Skeletal muscle satellite cell (primary cell): Measurements from ENCODE around the gene ZBTB20.
A peak's percentile ranks its signal among the peaks of the same experiment; 100 is the strongest.

Experiments
- H3K27me3 ChIP-seq: 2 replicates; pipeline ENCODE4 v1.7.0; 2013; ENCODE audit warnings: low read length; ENCODE audit not compliant: control insufficient read depth, insufficient read depth
- H3K36me3 ChIP-seq: 2 replicates; pipeline ENCODE4 v1.7.0; 2013; ENCODE audit warnings: mild to moderate bottlenecking, control low read depth, low read length; ENCODE audit not compliant: insufficient read depth
- H3K4me1 ChIP-seq: 2 replicates; pipeline ENCODE4 v1.7.0; 2013; ENCODE audit warnings: low read length; ENCODE audit not compliant: control insufficient read depth, insufficient read depth
- H3K4me2 ChIP-seq: 2 replicates; pipeline ENCODE4 v1.7.0; 2013; ENCODE audit warnings: mild to moderate bottlenecking, low read length
- H3K4me3 ChIP-seq: 2 replicates; pipeline ENCODE4 v1.7.0; 2013; ENCODE audit warnings: low read length
- H3K9ac ChIP-seq: 2 replicates; pipeline ENCODE4 v1.7.0; 2013; ENCODE audit warnings: mild to moderate bottlenecking, low read depth, low read length, moderate library complexity
- H3K9me3 ChIP-seq: replicated peaks from 2 replicates; pipeline ENCODE4 v1.7.0; 2013; ENCODE audit warnings: mild to moderate bottlenecking, control low read depth, low read length

The ZBTB20 gene

DNA sequence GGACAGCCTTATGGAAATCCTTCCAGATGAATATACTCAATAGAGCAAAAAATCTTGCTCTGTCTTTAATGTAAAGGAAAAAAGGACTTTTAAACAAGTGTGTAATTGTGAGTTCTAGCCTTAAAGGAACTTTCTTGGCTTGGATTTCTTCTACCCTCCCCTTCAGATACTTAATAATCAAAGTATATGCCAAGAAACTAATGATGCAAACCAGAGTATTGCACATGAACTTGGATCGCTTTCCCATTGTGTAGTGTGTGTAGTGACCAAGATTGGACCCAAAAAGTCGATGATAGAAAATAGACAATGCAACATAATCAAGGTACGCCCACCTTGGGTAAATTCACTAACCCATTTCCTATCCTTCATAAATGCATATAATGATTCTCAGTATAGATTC, 729.4 kb downstream of the ZBTB20 start:
- H3K4me2 ChIP-seq = no peak overlapping the region
- H3K27me3 ChIP-seq = no peaks in the 10 kb centered on the region
- no peak overlapping the region for H3K9ac ChIP-seq
- H3K36me3 ChIP-seq = no peaks in the 10 kb centered on the region
- H3K9me3 ChIP-seq = no peaks in the 10 kb centered on the region
- peaks cover 31% of the 10 kb centered on the region for H3K4me1 ChIP-seq
- no peak overlapping the region for H3K4me3 ChIP-seq

GRCh38 chr3:114417265-114417664, 729.8 kb downstream of the ZBTB20 start:
- Histone ChIP-seq H3K9me3 (no peaks in the 10 kb centered on the region), H3K4me1 (peaks cover 35% of the 10 kb centered on the region), H3K4me2 (no peak overlapping the region), H3K9ac (no peak overlapping the region), H3K36me3 (no peaks in the 10 kb centered on the region), H3K4me3 (no peak overlapping the region), H3K27me3 (no peaks in the 10 kb centered on the region)

DNA sequence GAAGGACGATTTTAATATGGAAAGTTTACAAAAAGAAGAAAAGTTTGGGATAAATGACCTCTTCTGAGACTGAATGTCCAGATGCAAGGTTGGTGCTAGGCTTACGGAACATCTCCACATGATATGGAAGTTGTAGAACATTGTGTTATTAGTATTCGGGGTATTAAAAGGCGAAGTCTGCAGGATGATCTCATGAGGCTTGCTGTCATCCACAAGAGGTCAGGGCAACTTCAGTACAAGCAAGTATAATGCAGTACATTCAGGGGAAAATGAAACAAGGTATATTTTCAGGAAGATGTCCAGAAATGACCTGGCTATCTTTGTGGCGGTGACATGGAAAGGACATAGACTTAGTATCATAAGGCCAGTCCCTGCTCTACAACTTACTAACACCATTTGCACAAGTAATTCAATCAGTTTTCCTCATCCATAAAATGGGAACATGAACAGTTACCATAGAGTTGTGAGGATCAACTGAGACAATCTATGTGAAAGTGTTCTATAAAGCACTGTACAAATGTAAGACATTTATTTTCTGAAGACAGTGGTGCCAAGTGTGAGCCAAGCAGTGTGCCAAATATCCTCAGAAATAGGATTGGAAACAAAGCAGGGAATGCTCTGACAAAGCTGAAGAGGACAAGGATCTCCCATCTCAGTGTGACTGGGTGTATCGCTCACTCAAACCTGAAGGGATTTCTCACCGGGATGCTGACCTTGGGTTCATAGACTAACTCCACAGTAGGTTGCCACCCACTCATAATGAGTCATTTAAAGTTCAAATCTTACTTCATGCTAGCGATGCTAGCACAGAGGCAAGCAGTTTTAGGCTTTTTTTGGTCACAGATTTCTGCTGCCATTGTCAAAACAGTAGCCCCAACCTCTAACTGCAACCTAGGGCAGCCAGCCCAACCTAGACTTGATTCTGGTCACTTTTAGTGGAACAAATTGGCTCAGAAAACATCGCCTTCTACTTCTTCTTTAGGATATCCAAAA, 735.0 kb downstream of the ZBTB20 start:
- H3K4me3 ChIP-seq = peak overlapping the region; percentile 39
- no peaks in the 10 kb centered on the region for H3K36me3 ChIP-seq
- peaks cover 48% of the 10 kb centered on the region for H3K4me1 ChIP-seq
- H3K27me3 ChIP-seq = no peaks in the 10 kb centered on the region
- H3K9me3 ChIP-seq = no peaks in the 10 kb centered on the region
- H3K9ac ChIP-seq = peak overlapping the region; percentile 59
- peak overlapping the region; percentile 81 for H3K4me2 ChIP-seq

DNA sequence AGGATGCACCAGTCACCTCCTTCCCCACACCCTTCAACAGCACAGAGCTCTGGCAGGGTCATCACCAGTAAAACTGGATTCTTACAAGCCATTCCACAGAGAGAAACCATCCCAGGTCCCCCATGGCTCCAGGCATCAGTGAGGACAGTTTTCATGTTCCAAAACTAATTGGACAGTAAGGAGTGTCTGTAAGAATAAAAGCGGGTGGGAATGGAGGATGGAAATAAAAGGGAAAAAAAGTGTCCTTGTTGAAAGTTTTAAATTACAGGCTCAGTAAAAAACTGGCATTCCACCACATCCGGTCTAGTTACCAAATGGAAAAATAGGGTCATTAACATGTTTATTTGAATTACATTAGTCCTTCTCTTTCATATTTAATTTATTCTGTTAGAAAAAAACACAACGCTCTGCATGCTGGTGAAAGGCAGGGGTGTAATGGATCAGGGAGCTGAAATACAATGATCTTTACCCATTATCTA, 735.9 kb downstream of the ZBTB20 start:
- peak overlapping the region; percentile 32 for H3K9ac ChIP-seq
- H3K4me3 ChIP-seq = peak overlapping the region; percentile 1
- H3K36me3 ChIP-seq = no peaks in the 10 kb centered on the region
- H3K27me3 ChIP-seq = no peaks in the 10 kb centered on the region
- peak overlapping the region; percentile 81 for H3K4me2 ChIP-seq
- no peaks in the 10 kb centered on the region for H3K9me3 ChIP-seq
- peaks cover 48% of the 10 kb centered on the region for H3K4me1 ChIP-seq

GRCh38 chr3:114408736-114409670, 738.1 kb downstream of the ZBTB20 start:
- no peaks in the 10 kb centered on the region for H3K9me3 ChIP-seq
- no peak overlapping the region for H3K4me3 ChIP-seq
- H3K4me2 ChIP-seq = peak overlapping the region; percentile 43
- peaks cover 61% of the 10 kb centered on the region for H3K4me1 ChIP-seq
- H3K9ac ChIP-seq = no peak overlapping the region
- no peaks in the 10 kb centered on the region for H3K36me3 ChIP-seq
- no peaks in the 10 kb centered on the region for H3K27me3 ChIP-seq

- Histone ChIP-seq H3K9me3 (no peaks in the 10 kb centered on the region), H3K36me3 (no peaks in the 10 kb centered on the region), H3K4me2 (no peak overlapping the region)
Observed at GRCh38 chr3:114406922-114407321, 740.2 kb downstream of the ZBTB20 start.

DNA sequence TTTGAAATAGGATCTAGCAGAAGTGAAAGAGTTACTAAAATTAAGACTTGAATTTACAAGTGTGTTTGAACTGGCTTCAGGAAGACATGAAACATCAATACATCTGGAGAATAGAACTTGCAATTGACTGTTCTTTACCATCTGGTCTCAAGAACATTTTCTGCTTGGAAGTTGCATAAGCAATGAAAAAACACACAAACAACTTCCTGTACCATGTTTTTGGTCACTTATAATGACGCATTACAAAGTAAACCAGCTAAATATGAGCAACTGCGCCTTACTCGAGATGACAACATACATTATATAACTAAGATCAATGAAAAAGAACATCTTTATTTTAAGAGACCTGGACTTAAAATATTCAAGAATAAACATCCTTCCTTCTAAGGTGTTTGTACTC, 740.8 kb downstream of the ZBTB20 start:
- no peak overlapping the region for H3K4me2 ChIP-seq

More at GRCh38 chr3:114406922-114407321, 740.2 kb downstream of the ZBTB20 start:
- Histone ChIP-seq H3K4me3 (no peak overlapping the region), H3K4me1 (peaks cover 47% of the 10 kb centered on the region), H3K9ac (no peak overlapping the region), H3K27me3 (no peaks in the 10 kb centered on the region)

DNA sequence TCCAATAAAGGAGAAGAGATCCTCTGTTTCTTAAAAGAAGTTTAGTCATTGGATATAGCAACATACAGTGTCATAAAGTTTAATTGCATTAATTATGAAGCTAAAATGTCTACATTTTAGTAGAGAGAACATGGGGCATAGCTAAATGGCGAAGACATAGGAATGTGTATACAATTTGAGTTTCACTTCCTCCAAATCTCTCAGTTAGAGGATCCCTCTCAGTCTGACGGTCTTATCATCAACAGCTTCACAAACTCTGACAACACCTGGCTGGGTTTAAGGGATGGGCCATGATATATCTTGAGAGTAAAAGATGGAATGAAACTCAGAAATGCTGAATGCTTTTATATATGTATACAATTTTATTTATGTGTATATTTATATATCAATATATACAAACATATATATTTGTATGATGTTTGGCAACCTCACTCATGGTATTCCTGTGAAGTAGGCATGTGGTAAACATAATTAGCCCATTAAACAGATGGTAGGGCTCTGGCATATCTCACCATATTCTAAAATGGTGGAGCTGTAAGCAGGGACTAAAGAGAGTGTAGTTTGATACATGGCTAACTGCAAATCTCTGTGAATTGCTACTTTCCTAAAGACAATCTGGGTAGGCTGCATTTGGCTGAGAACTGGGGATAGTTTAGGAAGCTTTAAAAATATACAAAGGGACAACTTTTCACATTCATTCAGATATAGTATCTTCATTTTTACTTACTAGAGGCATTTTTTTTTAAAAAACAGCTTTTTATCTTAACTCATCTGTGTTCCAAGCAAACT, 741.7 kb downstream of the ZBTB20 start:
- no peak overlapping the region for H3K4me2 ChIP-seq
- H3K36me3 ChIP-seq = no peaks in the 10 kb centered on the region
- H3K9me3 ChIP-seq = no peaks in the 10 kb centered on the region
- H3K4me1 ChIP-seq = peaks cover 37% of the 10 kb centered on the region
- H3K9ac ChIP-seq = no peak overlapping the region
- H3K4me3 ChIP-seq = no peak overlapping the region
- no peaks in the 10 kb centered on the region for H3K27me3 ChIP-seq

More for the DNA sequence above, 740.8 kb downstream of the ZBTB20 start:
- peaks cover 40% of the 10 kb centered on the region for H3K4me1 ChIP-seq
- H3K36me3 ChIP-seq = no peaks in the 10 kb centered on the region
- no peaks in the 10 kb centered on the region for H3K27me3 ChIP-seq
- no peak overlapping the region for H3K4me3 ChIP-seq
- no peak overlapping the region for H3K9ac ChIP-seq
- no peaks in the 10 kb centered on the region for H3K9me3 ChIP-seq

DNA sequence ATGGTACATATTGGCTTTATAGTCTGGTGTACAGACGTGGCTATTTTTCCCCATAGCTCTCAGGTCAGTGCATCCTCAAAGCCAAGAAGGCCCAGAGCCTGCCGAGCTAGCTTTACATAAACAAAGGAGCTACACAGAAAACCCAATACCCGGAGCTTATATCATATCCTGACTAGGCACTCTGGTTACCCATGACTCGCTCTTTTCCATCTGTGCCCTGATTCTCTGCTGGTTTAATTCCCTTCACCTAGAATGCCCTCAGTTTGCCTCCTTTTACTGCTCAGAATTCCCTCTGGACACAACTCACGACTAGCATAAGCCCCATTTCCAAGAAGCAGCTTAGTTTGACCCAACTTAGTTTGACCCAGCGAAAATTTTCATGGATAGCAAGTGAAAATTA, 742.5 kb downstream of the ZBTB20 start:
- Histone ChIP-seq H3K9me3 (no peaks in the 10 kb centered on the region), H3K36me3 (no peaks in the 10 kb centered on the region), H3K27me3 (no peaks in the 10 kb centered on the region), H3K9ac (no peak overlapping the region), H3K4me2 (no peak overlapping the region), H3K4me3 (no peak overlapping the region), H3K4me1 (peaks cover 31% of the 10 kb centered on the region)

DNA sequence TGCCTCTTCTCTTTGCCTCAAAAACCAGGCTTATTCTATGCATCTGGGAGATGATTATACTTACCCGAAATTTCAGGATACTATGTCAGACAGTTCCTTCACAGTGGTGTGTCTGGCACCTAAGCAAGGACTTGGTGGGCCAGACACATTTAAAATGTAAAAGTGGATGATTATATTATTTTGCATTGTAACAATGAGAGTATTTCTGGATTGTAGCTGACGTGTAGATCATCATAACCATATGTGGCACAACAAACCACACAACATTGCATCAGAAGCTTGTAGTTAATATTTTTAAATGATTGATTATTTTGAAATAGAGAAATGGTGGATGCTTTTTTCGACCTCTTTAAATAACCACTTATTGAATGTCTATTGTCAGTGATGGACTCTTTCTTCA, 744.2 kb downstream of the ZBTB20 start:
- Histone ChIP-seq H3K9me3 (no peaks in the 10 kb centered on the region), H3K4me2 (no peak overlapping the region), H3K4me3 (no peak overlapping the region), H3K9ac (no peak overlapping the region), H3K4me1 (peaks cover 23% of the 10 kb centered on the region), H3K36me3 (no peaks in the 10 kb centered on the region), H3K27me3 (no peaks in the 10 kb centered on the region)
